NCI-H748 (cell line): Measurements from ENCODE around the gene PRIM1.
"Not testable (repeated sequence)": the region's sequence is repeated elsewhere in the genome, so short reads cannot be mapped to it uniquely, and the experiment has no call there.

Experiments used
- DNase-seq: peaks from one replicate; lab custom pipeline; 2025; ENCODE audit not compliant: unreplicated experiment; lab: John Stamatoyannopoulos, UW

Gene PRIM1

DNA sequence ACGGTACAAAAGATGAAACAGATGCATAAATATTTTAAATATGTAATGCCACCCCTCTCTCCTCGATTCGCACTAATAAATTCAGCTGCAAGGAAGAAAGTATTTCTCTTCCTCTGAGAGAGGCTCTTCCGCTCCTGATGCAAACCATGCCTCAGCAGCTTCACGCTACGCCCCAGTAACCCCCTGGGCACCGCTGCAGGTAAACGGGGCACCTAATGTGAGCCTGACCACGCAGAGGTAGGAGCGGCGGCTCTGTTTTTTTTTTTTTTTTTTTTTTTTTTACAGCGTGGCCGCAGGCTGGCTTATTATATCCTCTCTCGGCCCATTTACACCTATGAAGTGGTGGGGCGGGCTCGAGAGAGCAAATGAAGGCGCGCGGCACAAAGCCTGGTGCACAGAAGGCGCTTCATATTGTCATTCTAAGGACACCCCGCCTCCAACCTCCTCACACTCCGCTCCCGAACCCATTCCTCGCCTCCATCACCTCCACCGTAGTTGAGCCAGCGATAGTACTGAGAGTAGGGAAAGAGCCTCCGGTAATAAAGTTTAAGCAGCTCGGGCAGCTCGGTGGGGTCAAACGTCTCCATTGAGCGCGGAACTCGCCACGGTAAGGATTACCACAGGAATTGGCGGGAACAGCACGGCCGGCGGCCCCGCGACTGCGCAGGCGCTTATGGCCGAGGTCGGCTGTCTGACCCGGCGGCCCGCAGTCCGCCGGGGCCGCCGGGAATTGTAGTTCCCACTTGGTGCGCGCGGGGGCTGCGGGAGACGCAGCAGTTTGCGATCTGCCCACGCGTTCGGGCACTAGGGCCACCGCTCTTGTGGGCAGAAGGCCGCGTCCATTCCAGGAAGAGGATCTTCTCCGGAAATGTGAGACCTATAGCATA is at the start of gene PRIM1:
Gene PRIM1, minus strand, starts transcription at position 612 of the 887 bp plus-strand sequence. Its CDS starts 25 bp downstream, at position 587.
- peak; percentile 95 for DNase-seq

- no peak for DNase-seq
Observed at GRCh38 chr12:56800221-56800620, 48.1 kb upstream of the PRIM1 start.

GRCh38 chr12:56799345-56799744 is 47.2 kb upstream of the PRIM1 start:
- DNase-seq, result not testable (repeated sequence)

GRCh38 chr12:56795791-56796190 is 43.7 kb upstream of the PRIM1 start:
- DNase-seq, result not testable (repeated sequence)

GRCh38 chr12:56795046-56795562 is 43.0 kb upstream of the PRIM1 start:
- not testable (repeated sequence) for DNase-seq

DNA sequence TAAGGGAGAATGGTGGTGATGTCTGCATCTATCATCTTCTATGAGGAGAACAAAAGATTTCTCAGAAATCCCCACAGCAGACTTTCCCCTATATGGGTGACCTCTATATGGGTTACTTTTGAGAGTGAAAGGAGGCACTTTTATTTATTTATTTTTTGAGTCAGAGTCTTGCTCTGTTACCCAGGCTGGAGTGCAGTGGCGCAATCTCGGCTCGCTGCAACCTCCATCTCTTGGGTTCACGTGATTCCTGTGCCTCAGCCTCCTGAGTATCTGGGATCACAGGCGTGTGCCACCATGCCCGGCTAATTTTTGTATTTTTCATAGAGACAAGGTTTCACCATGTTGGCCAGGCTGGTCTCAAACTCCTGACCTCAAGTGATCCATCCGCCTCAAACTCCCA is 41.0 kb upstream of the PRIM1 start:
- not testable (repeated sequence) for DNase-seq

DNA sequence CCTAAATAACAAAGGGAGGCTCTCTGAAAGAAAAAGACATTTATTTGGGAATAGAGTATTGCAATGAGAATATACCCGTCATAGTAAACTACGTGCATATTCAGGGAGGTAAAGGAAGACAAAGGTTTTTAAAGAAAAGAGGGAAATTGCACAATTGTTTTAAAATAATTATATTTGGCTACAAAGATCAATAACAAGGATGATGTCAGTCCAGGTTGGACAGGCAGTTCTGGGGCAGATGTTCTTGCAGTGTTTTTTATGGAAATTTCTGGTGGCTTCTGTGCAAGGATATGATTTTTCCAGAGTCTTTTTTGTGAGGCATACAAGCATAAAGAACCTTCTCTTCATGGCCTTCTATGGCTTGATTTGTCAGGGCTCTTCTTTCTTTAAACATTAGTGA is 40.6 kb upstream of the PRIM1 start:
- no peak for DNase-seq

GRCh38 chr12:56789429-56789828 is 37.3 kb upstream of the PRIM1 start:
- DNase-seq, result not testable (repeated sequence)

DNA sequence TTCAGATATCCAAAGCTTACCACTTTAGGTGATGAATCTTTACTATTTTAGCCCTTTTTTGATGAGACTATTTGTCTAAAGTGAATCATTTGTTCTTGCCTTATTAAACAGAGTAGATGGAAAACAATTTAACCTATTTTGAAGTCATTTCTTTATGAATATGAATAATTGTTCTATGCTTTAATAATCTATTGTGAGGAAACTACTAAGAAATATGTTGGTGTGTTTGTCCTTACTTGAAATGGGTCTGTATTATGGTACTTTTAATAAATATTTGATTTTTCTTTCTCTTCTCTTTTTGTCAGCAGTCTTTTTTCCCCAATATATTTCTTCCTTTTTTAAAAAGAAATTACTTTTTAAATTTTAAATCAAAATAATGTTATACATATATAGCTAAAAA is 35.4 kb upstream of the PRIM1 start:
- DNase-seq, result no peak

GRCh38 chr12:56785874-56786273 is 33.8 kb upstream of the PRIM1 start:
- DNase-seq, result no peak

GRCh38 chr12:56785141-56785865 is 33.2 kb upstream of the PRIM1 start:
- no peak for DNase-seq

- no peak for DNase-seq
Observed at GRCh38 chr12:56781726-56782125, 29.6 kb upstream of the PRIM1 start.

GRCh38 chr12:56778756-56779155 is 26.6 kb upstream of the PRIM1 start:
- no peak for DNase-seq

DNA sequence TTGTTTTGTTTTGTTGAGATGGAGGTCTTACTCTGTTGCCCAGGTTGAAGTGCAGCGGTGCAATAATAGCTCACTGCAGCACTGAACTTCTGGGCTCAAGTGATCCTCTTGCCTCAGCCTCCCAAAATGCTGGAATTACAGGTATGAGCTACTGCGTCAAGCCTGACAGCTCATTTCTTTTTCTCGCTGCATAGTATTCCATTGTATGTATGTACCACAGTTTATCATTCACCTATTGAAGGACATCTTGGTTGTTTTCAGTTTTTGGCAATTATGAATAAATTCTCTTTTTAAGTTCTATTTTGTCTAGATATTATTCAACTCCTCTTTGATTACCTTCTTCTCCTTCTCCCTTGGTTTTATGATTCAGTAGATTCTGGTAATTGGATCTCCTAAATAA is 24.5 kb upstream of the PRIM1 start:
- DNase-seq, result no peak

- DNase-seq, result no peak
Observed at GRCh38 chr12:56775638-56776037, 23.5 kb upstream of the PRIM1 start.

GRCh38 chr12:56773113-56773512 is 21.0 kb upstream of the PRIM1 start:
- no peak for DNase-seq

- no peak for DNase-seq
Observed at GRCh38 chr12:56772625-56773024, 20.5 kb upstream of the PRIM1 start.

- DNase-seq, result no peak
Observed at GRCh38 chr12:56769868-56770267, 17.7 kb upstream of the PRIM1 start.

GRCh38 chr12:56768424-56768823 is 16.3 kb upstream of the PRIM1 start:
- DNase-seq, result peak; percentile 40

DNA sequence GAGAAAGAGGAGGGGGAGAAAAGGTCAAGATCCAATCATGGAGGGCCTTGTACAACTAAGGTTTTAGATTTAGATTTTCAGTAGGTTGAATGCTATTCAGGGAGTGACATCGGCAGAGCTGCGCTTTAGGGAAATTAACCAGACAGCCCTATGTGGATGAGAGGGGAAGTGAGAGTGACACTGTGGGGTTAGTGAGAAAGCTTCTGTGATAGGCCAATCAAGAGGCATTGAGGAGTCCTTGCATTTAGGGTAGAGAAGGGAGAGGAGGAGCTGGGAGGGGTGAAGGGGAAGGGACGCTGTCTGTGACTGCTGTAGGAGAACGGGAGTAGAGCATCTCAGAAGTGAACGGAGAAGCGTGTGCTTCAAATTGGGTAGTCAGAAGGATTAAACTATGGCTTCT is 14.4 kb upstream of the PRIM1 start:
- DNase-seq, result no peak

DNA sequence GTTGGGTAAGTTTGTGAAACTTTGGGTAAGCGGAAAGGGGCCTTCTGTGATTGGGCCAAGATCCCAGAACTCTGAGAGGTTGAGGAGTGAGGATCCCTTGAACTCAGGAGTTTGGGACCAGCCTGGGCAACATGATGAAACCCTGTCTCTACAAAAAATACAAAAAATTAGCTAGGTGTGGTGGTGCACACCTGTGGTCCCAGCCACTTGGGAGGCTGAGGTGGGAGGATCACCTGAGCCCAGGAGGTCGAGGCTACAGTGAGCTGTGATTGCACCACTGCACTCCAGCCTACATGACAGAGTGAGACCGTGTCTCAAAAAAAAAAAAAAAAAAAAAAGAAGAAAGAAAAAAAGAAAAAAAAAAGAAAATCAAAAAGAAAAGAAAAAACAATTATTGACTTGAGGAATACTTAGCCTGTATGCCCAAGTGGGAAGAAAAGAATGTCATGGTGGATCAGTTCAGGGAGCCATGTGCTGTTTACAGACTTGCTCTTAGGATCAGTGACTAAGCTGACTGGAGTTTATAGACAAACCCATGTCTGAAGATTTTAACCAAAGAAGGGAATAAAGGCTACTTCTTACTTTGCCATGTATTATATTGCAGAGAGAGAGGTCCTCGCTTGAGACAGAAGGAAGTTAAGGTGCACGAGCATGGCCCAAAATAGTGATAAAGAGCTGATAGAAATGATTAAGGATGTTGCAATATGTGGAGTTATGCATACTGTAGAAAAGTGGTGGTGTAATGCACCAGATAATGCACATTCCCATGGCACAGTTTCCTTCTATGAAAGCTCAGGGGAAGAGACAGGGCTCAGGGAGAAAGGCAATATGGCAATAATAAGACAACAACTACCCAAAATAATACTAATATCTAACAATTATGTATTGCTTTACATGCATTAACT is 11.9 kb upstream of the PRIM1 start:
- DNase-seq, result no peak
